Karpas-422 (cell line): ENCODE results near the gene HSDL2. TPM values are rescaled to one million over a fixed set of nuclear protein-coding genes. Genes with fewer than 3 reads are reported as not detected.
A peak's percentile ranks its signal among the peaks of the same experiment; 100 is the strongest.
"Not testable (repeated sequence)": the region's sequence is repeated elsewhere in the genome, so short reads cannot be mapped to it uniquely, and the experiment has no call there.

Experiments
- DNase-seq: peaks from one replicate; pipeline ENCODE4 v3.0.0-alpha.2; 2015
- H2AFZ ChIP-seq: fragments of 200-600 bp; sonication (generic); 2 replicates; pipeline ENCODE4 v1.6.1; 2014; ENCODE audit warnings: antibody characterized with exemption, low read length, mixed read lengths
- H3K27ac ChIP-seq: fragments of 200-600 bp; sonication (generic); 2 replicates; pipeline ENCODE4 v1.5.1; 2014; ENCODE audit warnings: mild to moderate bottlenecking, low read length, moderate library complexity
- H3K27me3 ChIP-seq: fragments of 200-600 bp; sonication (generic); 2 replicates; pipeline ENCODE4 v1.6.1; 2014; ENCODE audit warnings: low read length, mixed read lengths
- H3K36me3 ChIP-seq: fragments of 200-600 bp; sonication (generic); 2 replicates; pipeline ENCODE4 v1.6.1; 2014; ENCODE audit warnings: low read length, mixed read lengths; ENCODE audit not compliant: insufficient read depth
- H3K4me1 ChIP-seq: fragments of 200-600 bp; sonication (generic); 2 replicates; pipeline ENCODE4 v1.6.1; 2014; ENCODE audit warnings: mild to moderate bottlenecking, low read length, mixed read lengths
- H3K4me2 ChIP-seq: fragments of 200-600 bp; sonication (generic); 2 replicates; pipeline ENCODE4 v1.6.1; 2014; ENCODE audit warnings: low read length, low read depth, mild to moderate bottlenecking; ENCODE audit not compliant: poor library complexity, severe bottlenecking
- H3K4me3 ChIP-seq: fragments of 200-600 bp; sonication (generic); 2 replicates; pipeline ENCODE4 v1.5.1; 2014; ENCODE audit warnings: mild to moderate bottlenecking, antibody characterized with exemption, low read length, mixed read lengths
- H3K79me2 ChIP-seq: fragments of 200-600 bp; sonication (generic); 2 replicates; pipeline ENCODE4 v1.6.1; 2014; ENCODE audit warnings: mild to moderate bottlenecking, low read length, mixed read lengths
- H3K9ac ChIP-seq: fragments of 200-600 bp; sonication (generic); 2 replicates; pipeline ENCODE4 v1.6.0; 2014; ENCODE audit warnings: low read length
- H3K9me2 ChIP-seq: fragments of 200-600 bp; sonication (generic), shearing (Covaris generic); replicated peaks from 2 replicates; pipeline ENCODE4 v1.6.0; 2014; ENCODE audit warnings: mild to moderate bottlenecking, low read length, moderate library complexity; ENCODE audit not compliant: insufficient read depth
- H3K9me3 ChIP-seq: fragments of 300-700, 200-600 bp; sonication (generic); 2 replicates; pipeline ENCODE4 v1.6.1; 2014; ENCODE audit warnings: low read length, mixed read lengths
- H4K20me1 ChIP-seq: fragments of 200-600 bp; sonication (generic); 2 replicates; pipeline ENCODE4 v1.6.1; 2014; ENCODE audit warnings: mild to moderate bottlenecking, antibody characterized with exemption, low read length, low read depth; ENCODE audit not compliant: insufficient read depth
- total RNA-seq: library from RNA; depleted of rRNA; stranded (reverse); fragments of >200 nt; shearing (Covaris generic); gene quantifications from 2 replicates; pipeline ENCODE4 v1.2.3, GENCODE V29; 2014; ENCODE audit warnings: low replicate concordance

HSDL2 gene
- total RNA-seq, 1 experiment from 2014 or later: 47.3 TPM

GRCh38 chr9:112379177-112380101, 469 bp upstream of the HSDL2 start:
- Histone ChIP-seq H3K9ac (peak overlapping the region; percentile 90), H2AFZ (peak overlapping the region; percentile 87), H3K79me2 (peaks cover 44% of the 10 kb centered on the region), H3K4me3 (peak overlapping the region; percentile 85), H3K27me3 (no peaks in the 10 kb centered on the region), H3K9me2 (no peaks in the 10 kb centered on the region), H3K4me1 (peaks cover 58% of the 10 kb centered on the region), H4K20me1 (no peaks in the 10 kb centered on the region), H3K4me2 (peak overlapping the region; percentile 98), H3K27ac (no peak overlapping the region), H3K36me3 (no peaks in the 10 kb centered on the region), H3K9me3 (no peaks in the 10 kb centered on the region)
- DNase-seq: peak; percentile 99

- H3K27ac ChIP-seq: peak overlapping the region; percentile 69
- H3K9me3 ChIP-seq: no peaks in the 10 kb centered on the region
- H3K27me3 ChIP-seq: no peaks in the 10 kb centered on the region
- H2AFZ ChIP-seq: peak overlapping the region; percentile 44
- H3K36me3 ChIP-seq: no peaks in the 10 kb centered on the region
- H3K4me2 ChIP-seq: peak overlapping the region; percentile 98
- H3K9ac ChIP-seq: peak overlapping the region; percentile 85
- no peaks in the 10 kb centered on the region for H3K9me2 ChIP-seq
- DNase-seq: peak; percentile 80
- H4K20me1 ChIP-seq: no peaks in the 10 kb centered on the region
- peaks cover 62% of the 10 kb centered on the region for H3K4me1 ChIP-seq
- peak overlapping the region; percentile 85 for H3K4me3 ChIP-seq
- peaks cover 52% of the 10 kb centered on the region for H3K79me2 ChIP-seq
These were observed 915 bp downstream of the HSDL2 start for GRCh38 chr9:112380825-112381221.

DNA sequence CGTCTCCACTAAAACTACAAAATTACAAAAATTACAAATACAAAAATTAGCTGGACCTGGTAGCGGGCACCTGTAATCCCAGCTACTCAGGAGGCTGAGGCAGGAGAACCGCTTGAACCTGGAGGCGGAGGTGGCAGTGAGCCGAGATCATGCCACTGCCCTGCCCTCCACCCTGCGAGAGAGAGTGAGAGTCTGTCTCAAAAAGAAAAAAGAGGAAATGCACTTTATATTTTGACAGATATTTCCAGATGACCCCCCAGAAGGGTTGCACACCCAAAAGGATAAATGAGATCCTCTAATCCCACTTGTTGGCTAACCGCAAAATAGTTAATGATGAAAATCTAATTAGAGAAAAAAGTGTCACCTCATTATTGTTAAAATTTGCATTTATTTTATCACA, 2.2 kb downstream of the HSDL2 start:
- H2AFZ ChIP-seq: no peak overlapping the region
- peaks cover 64% of the 10 kb centered on the region for H3K79me2 ChIP-seq
- H3K9me2 ChIP-seq: no peaks in the 10 kb centered on the region
- H4K20me1 ChIP-seq: no peaks in the 10 kb centered on the region
- H3K9ac ChIP-seq: no peak overlapping the region
- DNase-seq: no peak
- 0 out of 2 replicates have a peak overlapping the region, but pooled peaks have one; percentile 3 for H3K27ac ChIP-seq
- no peaks in the 10 kb centered on the region for H3K27me3 ChIP-seq
- H3K36me3 ChIP-seq: no peaks in the 10 kb centered on the region
- H3K9me3 ChIP-seq: no peaks in the 10 kb centered on the region
- no peak overlapping the region for H3K4me3 ChIP-seq
- H3K4me1 ChIP-seq: peaks cover 62% of the 10 kb centered on the region
- H3K4me2 ChIP-seq: peak overlapping the region; percentile 50

GRCh38 chr9:112382501-112383364, 2.8 kb downstream of the HSDL2 start:
- Histone ChIP-seq H3K27ac (peak overlapping the region; percentile 62; the same call in 1 of the 2 replicates), H3K9me3 (no peaks in the 10 kb centered on the region), H3K79me2 (peaks cover 71% of the 10 kb centered on the region), H3K9me2 (no peaks in the 10 kb centered on the region), H3K4me2 (peak overlapping the region; percentile 50), H3K36me3 (no peaks in the 10 kb centered on the region), H3K27me3 (no peaks in the 10 kb centered on the region), H2AFZ (no peak overlapping the region), H4K20me1 (no peaks in the 10 kb centered on the region), H3K9ac (no peak overlapping the region), H3K4me1 (peaks cover 60% of the 10 kb centered on the region), H3K4me3 (no peak overlapping the region)
- DNase-seq: no peak

GRCh38 chr9:112384219-112384618, 4.3 kb downstream of the HSDL2 start:
- Histone ChIP-seq H3K4me1 (peaks cover 45% of the 10 kb centered on the region), H4K20me1 (no peaks in the 10 kb centered on the region), H3K4me2 (peak overlapping the region; percentile 47), H3K9ac (0 out of 2 replicates have a peak overlapping the region, but pooled peaks have one; percentile 5), H3K9me3 (no peaks in the 10 kb centered on the region), H3K4me3 (0 out of 2 replicates have a peak overlapping the region, but pooled peaks have one; percentile 12), H3K9me2 (no peaks in the 10 kb centered on the region), H3K27ac (peak overlapping the region; percentile 62), H2AFZ (no peak overlapping the region), H3K79me2 (peaks cover 81% of the 10 kb centered on the region), H3K36me3 (no peaks in the 10 kb centered on the region), H3K27me3 (no peaks in the 10 kb centered on the region)
- DNase-seq: no peak

DNA sequence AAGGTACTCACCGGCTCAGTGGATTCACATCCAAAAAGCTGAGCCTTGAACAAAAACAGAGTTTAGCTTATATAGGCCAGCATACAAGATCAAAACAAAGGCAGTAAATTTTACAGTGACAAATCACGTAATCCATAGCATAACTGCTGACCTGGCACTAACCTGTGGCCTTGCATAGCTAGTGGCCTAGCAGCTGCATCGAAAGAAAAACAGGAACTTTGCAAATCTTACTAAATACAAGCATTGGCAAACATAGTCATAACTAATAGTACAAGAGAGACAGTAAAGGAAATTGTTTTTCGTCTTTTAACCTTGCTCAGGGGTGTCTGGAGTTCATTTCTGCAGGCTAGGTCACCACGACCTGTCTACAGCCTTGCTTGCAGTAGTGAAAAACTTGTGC, 4.8 kb downstream of the HSDL2 start:
- H4K20me1 ChIP-seq: no peaks in the 10 kb centered on the region
- peaks cover 42% of the 10 kb centered on the region for H3K4me1 ChIP-seq
- peak overlapping the region; percentile 47 for H3K4me2 ChIP-seq
- 0 out of 2 replicates have a peak overlapping the region, but pooled peaks have one; percentile 5 for H3K9ac ChIP-seq
- no peaks in the 10 kb centered on the region for H3K9me3 ChIP-seq
- H3K9me2 ChIP-seq: no peaks in the 10 kb centered on the region
- no peaks in the 10 kb centered on the region for H3K27me3 ChIP-seq
- peak overlapping the region; percentile 62; the same call in 1 of the 2 replicates for H3K27ac ChIP-seq
- H3K4me3 ChIP-seq: no peak overlapping the region
- H3K36me3 ChIP-seq: no peaks in the 10 kb centered on the region
- H2AFZ ChIP-seq: no peak overlapping the region
- H3K79me2 ChIP-seq: peaks cover 86% of the 10 kb centered on the region
- no peak for DNase-seq

GRCh38 chr9:112387115-112387514, 7.2 kb downstream of the HSDL2 start:
- Histone ChIP-seq H3K36me3 (no peaks in the 10 kb centered on the region; the same call in 1 of the 2 replicates), H3K4me1 (peaks cover 28% of the 10 kb centered on the region), H3K9me3 (0 out of 2 replicates have a peak, but pooled peaks cover 4% of the 10 kb centered on the region), H3K79me2 (peaks cover 75% of the 10 kb centered on the region), H3K4me3 (no peak overlapping the region), H4K20me1 (no peaks in the 10 kb centered on the region), H3K4me2 (no peak overlapping the region), H3K9me2 (no peaks in the 10 kb centered on the region), H3K27ac (no peak overlapping the region), H3K27me3 (no peaks in the 10 kb centered on the region), H2AFZ (no peak overlapping the region), H3K9ac (no peak overlapping the region)
- no peak for DNase-seq

GRCh38 chr9:112389897-112390296, 10.0 kb downstream of the HSDL2 start:
- not testable (repeated sequence) for H3K4me3 ChIP-seq, H3K36me3 ChIP-seq

More at GRCh38 chr9:112389897-112390296, 10.0 kb downstream of the HSDL2 start:
- not testable (repeated sequence) for H3K9me2 ChIP-seq, H3K9me3 ChIP-seq, H3K4me2 ChIP-seq, H4K20me1 ChIP-seq, DNase-seq, H3K9ac ChIP-seq, H3K4me1 ChIP-seq, H2AFZ ChIP-seq, H3K27me3 ChIP-seq, H3K27ac ChIP-seq
- peaks cover 49% of the 10 kb centered on the region for H3K79me2 ChIP-seq
